Retinal pigment epithelial cell (primary cell): ENCODE data around the gene PITPNC1.

Experiments used
- DNase-seq: peaks from one replicate; pipeline ENCODE4 v3.0.0-alpha.2; 2010; ENCODE audit warnings: low read depth
- H3K4me3 ChIP-seq: 2 replicates; pipeline ENCODE4 v1.5.1; 2011; ENCODE audit warnings: mild to moderate bottlenecking, low read length, control low read depth, moderate library complexity
- CTCF ChIP-seq: conservative IDR thresholded peaks from 2 replicates; pipeline ENCODE4 v1.5.1; 2011; ENCODE audit warnings: low read depth, low read length, control low read depth, inconsistent platforms

Gene PITPNC1

GRCh38 chr17:67441052-67441895 is 64.2 kb downstream of the PITPNC1 start:
- peak overlapping the region; percentile 51 for H3K4me3 ChIP-seq
- peak; percentile 43 for DNase-seq
- TF ChIP-seq CTCF, result no peak

GRCh38 chr17:67441896-67442219 is 64.8 kb downstream of the PITPNC1 start:
- DNase-seq, result no peak
- TF ChIP-seq CTCF, result no peak
- peak overlapping the region; percentile 51 for H3K4me3 ChIP-seq

- TF ChIP-seq CTCF, result no peak
- H3K4me3 ChIP-seq, result no peak overlapping the region
- no peak for DNase-seq
Observed at GRCh38 chr17:67442787-67443624, 65.9 kb downstream of the PITPNC1 start.

GRCh38 chr17:67443931-67444595 is 67.0 kb downstream of the PITPNC1 start:
- H3K4me3 ChIP-seq, result no peak overlapping the region
- TF ChIP-seq CTCF, result no peak
- DNase-seq, result no peak

GRCh38 chr17:67448449-67448848 is 71.4 kb downstream of the PITPNC1 start:
- TF ChIP-seq CTCF, result no peak
- H3K4me3 ChIP-seq, result no peak overlapping the region
- no peak for DNase-seq

- no peak for DNase-seq
- no peak overlapping the region for H3K4me3 ChIP-seq
- no peak for TF ChIP-seq CTCF
Observed at GRCh38 chr17:67449065-67449464, 72.0 kb downstream of the PITPNC1 start.
